HG03039 (cell line): Measurements from ENCODE around the gene KCNC2.

Experiments used
- ATAC-seq: cut with Tn5 transposase; IDR thresholded peaks from one replicate; pipeline ENCODE4 v1.9.1; 2021; ENCODE audit warnings: mild to moderate bottlenecking, moderate library complexity; ENCODE audit not compliant: unreplicated experiment

The KCNC2 gene

GRCh38 chr12:75162845-75163244 lies 46.8 kb downstream of the KCNC2 start:
- no peak for ATAC-seq

GRCh38 chr12:75161488-75161887 lies 48.2 kb downstream of the KCNC2 start:
- no peak for ATAC-seq

GRCh38 chr12:75157385-75157784 lies 52.3 kb downstream of the KCNC2 start:
- ATAC-seq, result no peak

GRCh38 chr12:75155962-75156361 lies 53.7 kb downstream of the KCNC2 start:
- no peak for ATAC-seq

- ATAC-seq, result no peak
These were observed 55.3 kb downstream of the KCNC2 start for GRCh38 chr12:75154388-75154787.

GRCh38 chr12:75139196-75139595 lies 70.4 kb downstream of the KCNC2 start:
- no peak for ATAC-seq

GRCh38 chr12:75137896-75138295 lies 71.7 kb downstream of the KCNC2 start:
- ATAC-seq, result no peak

- no peak for ATAC-seq
These were observed 74.6 kb downstream of the KCNC2 start for GRCh38 chr12:75135026-75135425.

- ATAC-seq, result no peak
These were observed 78.8 kb downstream of the KCNC2 start for GRCh38 chr12:75130811-75131210.

GRCh38 chr12:75129275-75129674 lies 80.4 kb downstream of the KCNC2 start:
- ATAC-seq, result no peak

GRCh38 chr12:75121036-75121705 lies 88.5 kb downstream of the KCNC2 start:
- ATAC-seq, result no peak

- ATAC-seq, result no peak
These were observed 89.3 kb downstream of the KCNC2 start for GRCh38 chr12:75120311-75120711.

GRCh38 chr12:75116646-75117198 lies 92.9 kb downstream of the KCNC2 start:
- ATAC-seq, result no peak

- no peak for ATAC-seq
These were observed 93.9 kb downstream of the KCNC2 start for GRCh38 chr12:75115748-75116147.

GRCh38 chr12:75103822-75104221 lies 105.8 kb downstream of the KCNC2 start:
- ATAC-seq, result no peak

GRCh38 chr12:75101781-75102180 lies 107.9 kb downstream of the KCNC2 start:
- ATAC-seq, result no peak

- ATAC-seq, result no peak
These were observed 110.4 kb downstream of the KCNC2 start for GRCh38 chr12:75099210-75099609.

- ATAC-seq, result no peak
These were observed 112.6 kb downstream of the KCNC2 start for GRCh38 chr12:75097003-75097402.

- peak; percentile 46 for ATAC-seq
These were observed 122.0 kb downstream of the KCNC2 start for GRCh38 chr12:75087654-75088053.

- ATAC-seq, result no peak
These were observed 123.3 kb downstream of the KCNC2 start for GRCh38 chr12:75086091-75087038.

GRCh38 chr12:75081305-75081704 lies 128.3 kb downstream of the KCNC2 start:
- ATAC-seq, result no peak

GRCh38 chr12:75080582-75080981 lies 129.1 kb downstream of the KCNC2 start:
- no peak for ATAC-seq
